ENCODE results near the gene SLC35F5.
"Not testable (repeated sequence)": the region's sequence is repeated elsewhere in the genome, so short reads cannot be mapped to it uniquely, and the experiment has no call there.

SLC35F5 gene

GRCh38 chr2:113697516-113697915 lies 58.9 kb downstream of the SLC35F5 start:
- no peak for DNase-seq (ENCODE audit: low read depth)

- DNase-seq (ENCODE audit: low read depth), result no peak
These were observed 62.0 kb downstream of the SLC35F5 start for GRCh38 chr2:113694438-113694837.

GRCh38 chr2:113692698-113693428 lies 63.6 kb downstream of the SLC35F5 start:
- no peak for DNase-seq (ENCODE audit: low read depth)

GRCh38 chr2:113690871-113691270 lies 65.6 kb downstream of the SLC35F5 start:
- DNase-seq (ENCODE audit: low read depth), result not testable (repeated sequence)

GRCh38 chr2:113686537-113686936 lies 69.9 kb downstream of the SLC35F5 start:
- DNase-seq (ENCODE audit: low read depth), result no peak

GRCh38 chr2:113685471-113685870 lies 71.0 kb downstream of the SLC35F5 start:
- no peak for DNase-seq (ENCODE audit: low read depth)

GRCh38 chr2:113679457-113679856 lies 77.0 kb downstream of the SLC35F5 start:
- DNase-seq (ENCODE audit: low read depth), result no peak

- no peak for DNase-seq (ENCODE audit: low read depth)
These were observed 79.1 kb downstream of the SLC35F5 start for GRCh38 chr2:113677330-113677729.

- DNase-seq (ENCODE audit: low read depth), result no peak
These were observed 79.7 kb downstream of the SLC35F5 start for GRCh38 chr2:113676623-113677266.

GRCh38 chr2:113675875-113676274 lies 80.6 kb downstream of the SLC35F5 start:
- no peak for DNase-seq (ENCODE audit: low read depth)

- no peak for DNase-seq (ENCODE audit: low read depth)
These were observed 84.0 kb downstream of the SLC35F5 start for GRCh38 chr2:113672326-113672932.

- DNase-seq (ENCODE audit: low read depth), result not testable (repeated sequence)
These were observed 87.4 kb downstream of the SLC35F5 start for GRCh38 chr2:113669013-113669412.

- DNase-seq (ENCODE audit: low read depth), result not testable (repeated sequence)
These were observed 91.5 kb downstream of the SLC35F5 start for GRCh38 chr2:113664761-113665533.

GRCh38 chr2:113663285-113664060 lies 93.0 kb downstream of the SLC35F5 start:
- DNase-seq (ENCODE audit: low read depth), result not testable (repeated sequence)

Data from activated T-helper 1 cell treated with Interleukin-2 at 50 U/mL for 16 hours (primary cell).